Stimulated activated CD4-positive, alpha-beta T cell treated with anti-CD3 and anti-CD28 coated beads, Interleukin-2, amount 100 ng/mL, for 24 hours (primary cell): ENCODE data around the gene TMEM266.

Experiments used
- DNase-seq, 2 donors: peaks; one replicate each; pipeline ENCODE4 v3.0.0-alpha.2; 2020

TMEM266 gene

GRCh38 chr15:76163457-76164295, 103.9 kb downstream of the TMEM266 start:
- DNase-seq, result no peak

GRCh38 chr15:76164602-76165001, 104.8 kb downstream of the TMEM266 start:
- no peak for DNase-seq

DNA sequence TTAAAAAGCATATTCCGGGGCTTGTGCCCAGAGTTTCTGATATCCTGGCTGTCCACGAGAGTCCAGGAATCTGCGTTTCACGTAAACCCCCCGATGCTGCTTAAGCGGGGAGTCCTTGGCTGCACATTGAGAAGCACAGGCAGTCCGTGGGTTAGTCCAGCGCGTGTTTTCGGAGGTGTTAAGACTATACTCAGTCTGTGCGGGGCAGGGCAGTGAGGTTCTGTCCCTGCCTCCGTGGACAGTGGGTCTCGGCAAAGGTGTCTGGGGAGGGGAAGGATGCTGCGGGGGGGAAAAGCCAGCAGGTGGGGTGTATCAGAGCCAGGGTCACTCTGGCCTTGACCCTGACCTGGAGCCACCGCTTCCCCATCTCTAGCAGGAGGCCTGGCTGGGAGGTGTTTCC, 106.2 kb downstream of the TMEM266 start:
- DNase-seq, result no peak

DNA sequence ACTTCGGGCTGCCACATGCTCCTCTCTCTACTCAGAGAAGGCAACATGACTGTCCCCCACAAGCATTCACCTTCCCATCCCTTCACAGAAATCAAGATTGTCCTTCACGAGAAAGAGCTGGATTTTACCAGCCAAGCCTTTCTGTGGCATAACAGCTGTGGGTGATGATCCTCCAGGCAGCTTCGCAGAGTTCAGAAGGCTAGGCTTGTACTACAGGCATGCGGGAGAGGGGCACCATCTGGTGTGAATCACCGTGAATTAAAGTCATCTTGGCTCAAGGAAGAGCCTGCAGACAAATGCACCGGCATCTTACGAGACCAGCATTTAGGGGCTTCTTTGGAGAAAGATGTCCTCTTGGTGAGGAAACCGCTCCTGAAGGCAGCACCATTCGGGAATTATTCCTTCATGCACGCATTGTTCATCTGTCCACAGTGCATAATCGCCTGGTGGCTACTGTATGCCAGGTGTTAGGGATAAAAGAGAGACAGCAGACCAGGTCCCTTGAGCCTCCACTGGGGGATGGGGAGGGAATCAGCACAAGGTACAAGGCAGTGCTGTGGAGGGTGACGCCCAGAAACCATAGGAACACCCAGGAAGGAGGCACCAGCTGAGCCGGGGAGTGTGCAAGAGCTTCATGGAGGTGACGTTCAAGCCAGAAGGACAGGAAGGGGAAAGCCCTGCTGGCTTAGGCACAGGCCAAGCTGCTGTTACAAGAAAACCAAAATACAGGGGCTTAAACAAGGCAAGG, 108.6 kb downstream of the TMEM266 start:
- DNase-seq, result no peak

- no peak for DNase-seq
These were observed 109.2 kb downstream of the TMEM266 start for GRCh38 chr15:76169018-76169417.

- DNase-seq, result no peak
These were observed 110.4 kb downstream of the TMEM266 start for GRCh38 chr15:76169911-76170800.

- DNase-seq, result no peak
These were observed 113.0 kb downstream of the TMEM266 start for GRCh38 chr15:76172782-76173181.

- no peak for DNase-seq
These were observed 113.6 kb downstream of the TMEM266 start for GRCh38 chr15:76173317-76173834.

- DNase-seq, result no peak
These were observed 114.9 kb downstream of the TMEM266 start for GRCh38 chr15:76174654-76175053.

- no peak for DNase-seq
These were observed 115.7 kb downstream of the TMEM266 start for GRCh38 chr15:76175442-76175841.

DNA sequence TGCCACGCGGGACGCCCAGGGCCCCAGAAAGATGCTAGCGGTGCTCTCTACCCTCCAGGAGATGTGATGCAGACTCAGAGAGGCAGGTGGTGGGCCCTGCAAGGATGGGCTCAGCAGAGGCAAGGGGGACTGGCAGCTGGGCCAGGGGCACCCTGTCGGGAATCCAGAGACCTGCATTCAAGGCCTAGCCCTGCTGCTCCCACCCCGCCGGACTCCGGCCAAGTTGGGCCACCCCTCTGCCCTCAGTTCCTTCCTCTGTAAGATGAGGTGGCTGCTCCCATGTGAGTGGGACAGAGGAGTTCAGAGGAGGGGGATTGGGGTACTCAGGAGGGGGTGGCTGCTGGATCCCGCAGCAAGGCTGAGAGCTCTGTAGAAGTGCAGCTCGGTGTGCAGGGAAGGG, 116.3 kb downstream of the TMEM266 start:
- DNase-seq, result no peak

DNA sequence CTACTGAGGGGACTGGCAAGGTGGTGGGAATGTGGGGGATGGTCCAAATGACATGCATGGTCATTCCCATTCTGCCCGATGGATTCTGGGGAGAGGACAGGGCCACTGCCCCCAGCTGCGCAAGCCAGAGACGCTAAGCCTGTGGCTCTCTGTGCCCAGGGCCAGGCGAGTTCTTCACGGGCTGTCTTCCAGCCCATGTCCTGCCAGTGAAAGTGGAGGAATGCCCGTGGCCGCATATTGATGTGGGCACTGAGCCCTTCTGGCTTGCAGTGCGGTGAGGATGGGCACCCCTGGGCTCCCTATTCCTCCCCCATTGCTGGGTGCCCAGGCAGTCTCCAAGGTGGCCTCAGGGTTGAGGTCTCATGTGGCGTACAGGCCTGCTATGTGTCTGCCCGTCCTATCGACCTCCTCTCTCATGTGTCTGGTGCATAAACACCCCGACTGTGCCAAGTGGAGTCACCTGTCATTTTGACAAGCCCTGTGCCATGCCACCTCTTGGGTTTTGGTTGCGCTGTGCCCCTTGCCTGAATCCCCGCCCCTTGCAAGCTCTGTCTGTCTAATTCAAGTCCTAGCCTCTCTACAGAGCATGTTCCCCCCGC, 116.8 kb downstream of the TMEM266 start:
- DNase-seq, result no peak

GRCh38 chr15:76177491-76178040, 117.8 kb downstream of the TMEM266 start:
- DNase-seq, result no peak

- DNase-seq, result no peak
These were observed 118.7 kb downstream of the TMEM266 start for GRCh38 chr15:76178296-76179000.

- no peak for DNase-seq
These were observed 119.2 kb downstream of the TMEM266 start for GRCh38 chr15:76179023-76179422.

- no peak for DNase-seq
These were observed 120.5 kb downstream of the TMEM266 start for GRCh38 chr15:76180321-76180720.

GRCh38 chr15:76181705-76182107, 121.9 kb downstream of the TMEM266 start:
- DNase-seq, result peak; percentile 29 to 49

- no peak for DNase-seq
These were observed 124.3 kb downstream of the TMEM266 start for GRCh38 chr15:76183930-76184649.

DNA sequence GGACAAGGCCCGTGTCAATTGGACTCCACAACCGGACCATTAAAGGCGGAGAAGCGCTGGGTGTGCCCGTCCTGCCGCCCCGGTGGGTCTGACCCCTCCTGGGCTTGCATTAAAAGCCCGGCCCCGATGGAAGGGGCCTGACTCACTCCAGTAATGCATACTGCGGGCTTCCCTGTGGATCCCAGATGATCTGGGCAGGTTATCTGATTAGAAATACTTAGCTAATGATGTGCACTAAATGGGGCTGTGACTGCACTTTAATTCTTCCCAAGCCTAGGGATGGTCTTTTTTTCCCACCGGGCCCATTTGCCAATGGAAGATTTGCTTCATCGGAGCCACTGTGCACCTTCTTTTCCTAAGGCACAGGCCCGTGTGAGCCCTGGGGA, 124.9 kb downstream of the TMEM266 start:
- no peak for DNase-seq

- peak in 1 of 2 donors; percentile 28 for DNase-seq
These were observed 125.9 kb downstream of the TMEM266 start for GRCh38 chr15:76185716-76186115.

DNA sequence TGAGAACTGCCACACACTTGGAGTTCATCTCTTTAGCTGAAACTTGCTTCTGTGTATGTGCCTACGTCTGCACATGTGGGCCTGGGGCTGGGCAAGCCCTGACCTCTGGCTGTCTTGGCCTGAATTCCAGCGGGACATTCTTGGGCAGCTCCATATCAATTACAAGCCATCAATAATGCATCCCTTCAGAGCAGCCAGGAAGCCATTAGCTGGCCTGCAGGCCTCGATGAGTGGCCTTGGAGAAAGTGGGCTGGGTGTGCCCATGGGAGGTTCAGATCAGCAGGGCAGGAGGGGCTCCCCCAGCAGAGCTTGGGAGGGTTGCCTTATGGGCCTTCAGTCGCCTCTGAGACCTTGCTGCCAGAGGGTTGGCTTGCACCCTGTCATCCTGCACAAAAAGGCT, 127.4 kb downstream of the TMEM266 start:
- DNase-seq, result no peak
